ENCODE data around the gene ELK3. TPM values are rescaled to one million over a fixed set of nuclear protein-coding genes. Genes with fewer than 3 reads are reported as not detected.
A peak's percentile ranks its signal among the peaks of the same experiment; 100 is the strongest.

The ELK3 gene
- total and polyA plus RNA-seq, 2 of the 13 experiments (the other 11 are each of a cell fraction or from before 2014, with no cell fraction given): 2.9 to 3.2 TPM

DNA sequence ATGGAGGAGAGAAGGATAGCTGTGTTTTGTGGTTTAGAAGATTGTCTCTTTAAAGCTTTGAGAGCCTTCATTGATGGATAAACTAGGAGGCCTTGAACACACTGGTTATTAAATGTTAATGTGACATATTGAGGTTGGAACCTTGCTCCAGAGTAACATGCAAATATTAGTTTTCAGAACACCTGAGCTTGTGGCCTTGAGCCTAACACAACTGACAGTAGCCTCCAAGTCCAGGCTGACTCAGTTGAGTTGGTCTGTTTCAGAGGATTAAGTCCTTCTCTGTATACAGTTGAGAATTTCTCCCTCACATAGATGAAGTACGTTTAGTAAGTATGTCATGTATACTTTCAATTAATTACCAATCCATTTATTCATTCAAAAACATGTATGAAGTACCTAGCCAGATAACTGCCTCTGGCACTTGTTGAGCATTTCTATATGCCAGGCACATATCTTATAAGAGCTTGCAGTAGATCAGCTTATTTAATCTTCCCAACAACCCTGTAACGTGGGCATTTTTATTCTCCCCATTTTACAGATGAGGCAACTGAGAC is 63.5 kb downstream of the ELK3 start (continued):
- TF ChIP-seq ZBTB26 (CRISPR knock-in tag; IDR thresholded peaks at IDR 0.05; ENCODE audit: borderline replicate concordance) (peak; percentile 84), MAFK (conservative IDR thresholded peaks at IDR 0.05 in 1 of 2, IDR thresholded peaks at IDR 0.05 in 1 of 2; ENCODE audit: low read length in 2 of 2) (peak in 1 of 2 experiments; percentile 31; a peak in 1 of 4 replicates), JUNB (CRISPR knock-in tag; IDR thresholded peaks at IDR 0.05; ENCODE audit: borderline replicate concordance) (no peak), PITX1 (CRISPR knock-in tag; IDR thresholded peaks at IDR 0.05) (peak; percentile 66; the same call in 1 of the 2 replicates), PREB (CRISPR knock-in tag; IDR thresholded peaks at IDR 0.05) (no peak), RXRB (CRISPR knock-in tag; IDR thresholded peaks at IDR 0.05; ENCODE audit: borderline replicate concordance) (peak; percentile 18; the same call in 1 of the 2 replicates), ZNF703 (CRISPR knock-in tag; IDR thresholded peaks at IDR 0.05; ENCODE audit: borderline replicate concordance) (no peak), HDAC2 (CRISPR knock-in tag; IDR thresholded peaks at IDR 0.05) (peak; percentile 55; the same call in 1 of the 2 replicates), CHD4 (IDR thresholded peaks at IDR 0.05; ENCODE audit: borderline replicate concordance, low read length) (peak; percentile 82; the same call in 1 of the 2 replicates), MIXL1 (CRISPR knock-in tag; IDR thresholded peaks at IDR 0.05) (peak; percentile 27; the same call in 1 of the 2 replicates), ZNF407 (CRISPR knock-in tag; IDR thresholded peaks at IDR 0.05; ENCODE audit: not compliant biosample characterization) (no peak), FOSL1 (CRISPR knock-in tag; IDR thresholded peaks at IDR 0.05; ENCODE audit: borderline replicate concordance) (no peak), ATF1 (CRISPR knock-in tag; IDR thresholded peaks at IDR 0.05) (0 out of 2 replicates have a peak, but pooled peaks have one; percentile 33), SAP130 (CRISPR knock-in tag; IDR thresholded peaks at IDR 0.05; ENCODE audit: low read depth) (peak; percentile 46; the same call in 1 of the 2 replicates), HDAC1 (CRISPR knock-in tag; IDR thresholded peaks at IDR 0.05) (peak; percentile 44; the same call in 1 of the 2 replicates), ZNF17 (CRISPR knock-in tag; IDR thresholded peaks at IDR 0.05) (no peak)
- TF ChIP-seq, protein P1, sequence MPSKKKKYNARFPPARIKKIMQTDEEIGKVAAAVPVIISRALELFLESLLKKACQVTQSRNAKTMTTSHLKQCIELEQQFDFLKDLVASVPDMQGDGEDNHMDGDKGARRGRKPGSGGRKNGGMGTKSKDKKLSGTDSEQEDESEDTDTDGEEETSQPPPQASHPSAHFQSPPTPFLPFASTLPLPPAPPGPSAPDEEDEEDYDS (CRISPR knock-in tag; IDR thresholded peaks at IDR 0.05): no peak

Data from HepG2 (cell line).